Endothelial cell of umbilical vein (primary cell): ENCODE measurements around the gene ADRB2. TPM values are rescaled to one million over a fixed set of nuclear protein-coding genes. Genes with fewer than 3 reads are reported as not detected.

Experiments used
- BruUV-seq: library from RNA; stranded (reverse); fragments of 400-500 nt; replicated peaks from 2 replicates; lab custom pipeline; 2021; lab: Mats Ljungman, UMichigan
- CTCF ChIA-PET: fragments of 300-600, 350-600 bp; sonication (Branson Sonifier 250); formaldehyde crosslinking; loops from one replicate; lab custom pipeline; 2021; ENCODE audit warnings: antibody characterized with exemption, inconsistent platforms; lab: Charles Lee
- POLR2A ChIA-PET: fragments of 300-600, 350-600 bp; sonication (Branson Sonifier 250); formaldehyde crosslinking; loops from one replicate; lab custom pipeline; 2021; ENCODE audit warnings: antibody characterized with exemption, inconsistent platforms; lab: Charles Lee
- DNase-seq: peaks from one replicate; pipeline ENCODE4 v3.0.0-alpha.2; 2011; ENCODE audit warnings: low read depth, low spot score
- FAIRE-seq: peaks from 2 replicates; lab custom pipeline; 2011; peaks lifted over from hg19 to GRCh38; lab: Jason Lieb, UNC
- H2AFZ ChIP-seq: 2 replicates; pipeline ENCODE4 v1.6.0; 2012; ENCODE audit warnings: low read depth, low read length, control low read depth, inconsistent platforms
- H3K27ac ChIP-seq: 2 replicates; pipeline ENCODE4 v1.5.1; 2011; ENCODE audit warnings: low read depth, mild to moderate bottlenecking, control low read depth, low read length, moderate library complexity; ENCODE audit not compliant: insufficient read depth
- H3K27me3 ChIP-seq, 2 experiments: 2 replicates each; pipeline versions ENCODE4 v1.6.0 to v1.6.1; 2011; ENCODE audit warnings: low read length in 2 of 2, mixed read lengths in 1 of 2; ENCODE audit not compliant: control insufficient read depth in 2 of 2, insufficient read depth in 2 of 2
- H3K36me3 ChIP-seq, 2 experiments: 2 replicates in 1 of 2; 3 replicates in 1 of 2; pipeline ENCODE4 v1.5.1; 2011; ENCODE audit warnings: low read length in 2 of 2, mild to moderate bottlenecking in 1 of 2, moderate library complexity in 1 of 2; ENCODE audit not compliant: control insufficient read depth in 2 of 2, insufficient read depth in 2 of 2; ENCODE audit errors: extremely low read depth in 1 of 2
- H3K4me1 ChIP-seq: 3 replicates; pipeline ENCODE4 v1.5.1; 2011; ENCODE audit warnings: mild to moderate bottlenecking, low read length; ENCODE audit not compliant: control insufficient read depth, insufficient read depth; ENCODE audit errors: extremely low read depth
- H3K4me2 ChIP-seq: 2 replicates; pipeline ENCODE4 v1.6.1; 2011; ENCODE audit warnings: low read length, control low read depth, mixed read lengths; ENCODE audit not compliant: insufficient read depth
- H3K4me3 ChIP-seq, 3 experiments: fragments of 200-600 bp in 1 of 3; sonication (generic), shearing (Covaris generic) in 1 of 3; replicated peaks in 1 of 3; 2 replicates each; pipeline ENCODE4 v1.5.1; 2011 to 2016; ENCODE audit warnings: control low read depth in 3 of 3, low read length in 3 of 3, mild to moderate bottlenecking in 2 of 3, inconsistent platforms in 1 of 3, low read depth in 1 of 3, moderate library complexity in 1 of 3; ENCODE audit not compliant: insufficient read depth in 1 of 3
- H3K79me2 ChIP-seq: 2 replicates; pipeline ENCODE4 v1.6.0; 2012; ENCODE audit warnings: low read length, inconsistent platforms; ENCODE audit not compliant: control insufficient read depth, insufficient read depth
- H3K9ac ChIP-seq: replicated peaks from 2 replicates; pipeline ENCODE3; 2011; ENCODE audit warnings: low read length, control low read depth; ENCODE audit not compliant: insufficient read depth; ENCODE audit errors: extremely low read depth
- H3K9me1 ChIP-seq: replicated peaks from 3 replicates; pipeline ENCODE4 v1.6.0; 2011; ENCODE audit warnings: mild to moderate bottlenecking, low read length; ENCODE audit not compliant: control insufficient read depth, insufficient read depth; ENCODE audit errors: extremely low read depth
- H3K9me3 ChIP-seq: replicated peaks from 2 replicates; pipeline ENCODE4 v1.5.1; 2012; ENCODE audit warnings: low read length, inconsistent platforms; ENCODE audit not compliant: control insufficient read depth, insufficient read depth
- H4K20me1 ChIP-seq: replicated peaks from 2 replicates; pipeline ENCODE3; 2011; ENCODE audit warnings: mild to moderate bottlenecking, low read length; ENCODE audit not compliant: control insufficient read depth, insufficient read depth; ENCODE audit errors: extremely low read depth
- CTCF ChIP-seq, 2 donors: IDR thresholded peaks; 1 replicate in 1 of 2; 2 replicates in 1 of 2; pipeline ENCODE4 v1.5.1; 2011; ENCODE audit warnings: low read length in 2 of 2, mild to moderate bottlenecking in 2 of 2, moderate library complexity in 2 of 2, control low read depth in 1 of 2, inconsistent platforms in 1 of 2, low read depth in 1 of 2; ENCODE audit not compliant: insufficient read depth in 1 of 2; ENCODE audit errors: extremely low read depth in 1 of 2
- EZH2 ChIP-seq: IDR thresholded peaks from 2 replicates; pipeline ENCODE4 v1.6.1; 2012; ENCODE audit warnings: borderline replicate concordance, low read depth, mild to moderate bottlenecking, moderate library complexity, low read length, inconsistent platforms; ENCODE audit not compliant: severe bottlenecking
- FOS ChIP-seq: IDR thresholded peaks from 2 replicates; pipeline ENCODE4 v1.6.1; 2011; ENCODE audit warnings: mild to moderate bottlenecking, low read length, moderate library complexity, borderline replicate concordance; ENCODE audit not compliant: insufficient read depth
- GATA2 ChIP-seq: IDR thresholded peaks from 2 replicates; pipeline ENCODE4 v1.7.0; 2011; ENCODE audit warnings: low read depth, mild to moderate bottlenecking, moderate library complexity, mixed read lengths, low read length; ENCODE audit not compliant: insufficient read length, insufficient read depth
- JUN ChIP-seq: IDR thresholded peaks from 2 replicates; pipeline ENCODE4 v1.6.1; 2011; ENCODE audit warnings: borderline replicate concordance, low read depth; ENCODE audit not compliant: insufficient read length, insufficient read depth
- MAX ChIP-seq: IDR thresholded peaks from 2 replicates; pipeline ENCODE4 v1.6.1; 2011; ENCODE audit not compliant: insufficient read depth, insufficient read length
- MYC ChIP-seq: IDR thresholded peaks from one replicate; pipeline ENCODE4 v1.6.1; 2011; ENCODE audit warnings: mild to moderate bottlenecking, low read depth, low read length
- POLR2A ChIP-seq: IDR thresholded peaks from 2 replicates; pipeline ENCODE4 v1.6.1; 2012; ENCODE audit warnings: low read depth, mild to moderate bottlenecking, control low read depth, low read length
- POLR2AphosphoS5 ChIP-seq: IDR thresholded peaks from 2 replicates; pipeline ENCODE4 v1.6.1; 2012; ENCODE audit warnings: low read depth, mild to moderate bottlenecking, control low read depth, low read length, moderate library complexity; ENCODE audit not compliant: insufficient read depth
- dilution Hi-C: fragments of 300-500 bp; cut with MboI; formaldehyde crosslinking; loops from one replicate; pipeline ENCODE4 v1.15.0; 2019; ENCODE audit warnings: low sequenced_read_pairs; ENCODE audit not compliant: extremely low pct_ligation_motif_present
- intact Hi-C: fragments of 100-400 bp; cut with micrococcal nuclease; formaldehyde crosslinking; loops from one replicate; pipeline ENCODE4 v1.10.0; 2022
- polyA plus RNA-seq, 4 experiments: library from polyadenylated mRNA; depleted of rRNA in 3 of 4; stranded (reverse) in 3 of 4; unstranded in 1 of 4; fragments of >200 nt; gene quantifications; 2 replicates each; pipeline versions ENCODE4 v1.2.1 to v1.2.3, GENCODE V29; 2011 to 2012; ENCODE audit warnings: missing spikeins in 1 of 4
- total RNA-seq: library from RNA; stranded (reverse); gene quantifications from 2 replicates; pipeline ENCODE4 v1.2.3, GENCODE V29; 2021

The ADRB2 gene
- total and polyA plus RNA-seq, 2 donors (not counting 3 experiments of a cell fraction or from before 2014, with no cell fraction given) = 0.86 to 0.88 TPM

- intact Hi-C loops = no loop called here
- H3K4me2 ChIP-seq = no peak overlapping the region
- H3K4me1 ChIP-seq = peaks cover 11% of the 10 kb centered on the region
- H3K27ac ChIP-seq = no peak overlapping the region
- FAIRE-seq (no peak), DNase-seq (no peak)
- BruUV-seq = no TSS peak
- no peaks in the 10 kb centered on the region for H3K79me2 ChIP-seq
- no peak for TF ChIP-seq GATA2
- no peak for TF ChIP-seq FOS
- no peak for TF ChIP-seq MYC
- TF ChIP-seq POLR2A = no peak
- no peak for TF ChIP-seq JUN
- no peak for TF ChIP-seq EZH2
- TF ChIP-seq CTCF (IDR thresholded peaks at IDR 0.05; ENCODE audit: extremely low read depth in 1 of 2, insufficient read depth in 1 of 2, low read depth in 1 of 2, low read length in 2 of 2) = no peak
- TF ChIP-seq MAX = no peak
- TF ChIP-seq POLR2AphosphoS5 = no peak
- ChIA-PET CTCF (no interaction called here), POLR2A (interaction anchor here (0.6 kb wide), 1 partner anchor 12 kb away, joined by 4 read pairs; no protein-coding TSS in a partner anchor)
- H2AFZ ChIP-seq = no peak overlapping the region
- H3K9ac ChIP-seq = no peak overlapping the region
- no peaks in the 10 kb centered on the region for H3K36me3 ChIP-seq
- no peak overlapping the region for H3K4me3 ChIP-seq
- dilution Hi-C loops = no loop called here
- H3K9me1 ChIP-seq = no peaks in the 10 kb centered on the region
- H3K9me3 ChIP-seq = no peaks in the 10 kb centered on the region
- H4K20me1 ChIP-seq = no peaks in the 10 kb centered on the region
- no peaks in the 10 kb centered on the region for H3K27me3 ChIP-seq
These were observed 22.1 kb downstream of the ADRB2 start for GRCh38 chr5:148848393-148849031.
